Spleen (tissue), 7 donors: ENCODE results near the gene GALNTL6.

Experiments used
- POLR2A ChIP-seq, 3 donors: fragments of 450-650 bp; IDR thresholded peaks; one replicate each; pipeline ENCODE4 v1.5.1; 2017; ENCODE audit warnings: antibody characterized with exemption in 3 of 3, mild to moderate bottlenecking in 1 of 3
- POLR2AphosphoS5 ChIP-seq, 3 donors: sonication (generic); formaldehyde crosslinking; IDR thresholded peaks; one replicate each; pipeline ENCODE4 v1.5.1; 2017; ENCODE audit warnings: antibody characterized with exemption in 3 of 3
- TF ChIP-seq, protein P1 (sequence below), 11 experiments: fragments of 200-600 bp in 7 of 11; fragments of 450-650 bp in 4 of 11; sonication (generic) in 4 of 11; IDR thresholded peaks in 8 of 11; conservative IDR thresholded peaks in 3 of 11; 1 replicate in 7 of 11; 2 replicates in 4 of 11; pipeline versions ENCODE4 v1.4.0 to v1.8.0; 2016 to 2021; ENCODE audit warnings: antibody characterized with exemption in 11 of 11, inconsistent platforms in 4 of 11, mild to moderate bottlenecking in 1 of 11
- donor health status: DM: no; HTN: no; CAD: no; lungs with moderate emphysema.
- donor health status: DM: no; HTN: no; CAD: no.
- donor health status: DM: no; HTN: no; CAD: no.

DNA sequence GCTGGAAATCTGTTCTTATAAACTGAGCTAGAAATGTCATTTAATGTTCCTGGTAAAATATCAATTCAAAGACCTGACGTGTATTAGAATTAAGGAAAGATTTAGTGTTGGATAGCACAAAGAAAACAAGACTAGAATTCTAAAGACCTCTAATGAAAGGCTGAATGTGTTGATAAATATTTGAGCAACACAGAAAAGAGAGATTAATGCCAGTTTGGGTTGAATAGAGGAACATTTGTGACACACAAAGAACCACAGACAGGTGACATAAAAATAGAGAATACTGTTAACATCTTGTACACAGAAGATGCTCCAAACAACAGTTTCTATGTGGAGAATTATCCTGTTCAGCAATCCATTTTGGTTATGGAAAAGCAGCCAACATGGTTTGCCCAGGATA lies 1133.3 kb downstream of the GALNTL6 start:
- TF ChIP-seq, protein P1, sequence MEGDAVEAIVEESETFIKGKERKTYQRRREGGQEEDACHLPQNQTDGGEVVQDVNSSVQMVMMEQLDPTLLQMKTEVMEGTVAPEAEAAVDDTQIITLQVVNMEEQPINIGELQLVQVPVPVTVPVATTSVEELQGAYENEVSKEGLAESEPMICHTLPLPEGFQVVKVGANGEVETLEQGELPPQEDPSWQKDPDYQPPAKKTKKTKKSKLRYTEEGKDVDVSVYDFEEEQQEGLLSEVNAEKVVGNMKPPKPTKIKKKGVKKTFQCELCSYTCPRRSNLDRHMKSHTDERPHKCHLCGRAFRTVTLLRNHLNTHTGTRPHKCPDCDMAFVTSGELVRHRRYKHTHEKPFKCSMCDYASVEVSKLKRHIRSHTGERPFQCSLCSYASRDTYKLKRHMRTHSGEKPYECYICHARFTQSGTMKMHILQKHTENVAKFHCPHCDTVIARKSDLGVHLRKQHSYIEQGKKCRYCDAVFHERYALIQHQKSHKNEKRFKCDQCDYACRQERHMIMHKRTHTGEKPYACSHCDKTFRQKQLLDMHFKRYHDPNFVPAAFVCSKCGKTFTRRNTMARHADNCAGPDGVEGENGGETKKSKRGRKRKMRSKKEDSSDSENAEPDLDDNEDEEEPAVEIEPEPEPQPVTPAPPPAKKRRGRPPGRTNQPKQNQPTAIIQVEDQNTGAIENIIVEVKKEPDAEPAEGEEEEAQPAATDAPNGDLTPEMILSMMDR (IDR thresholded peaks at IDR 0.05 in 8 of 11, conservative IDR thresholded peaks at IDR 0.05 in 3 of 11): no peak
- TF ChIP-seq POLR2A (IDR thresholded peaks at IDR 0.05) (no peak), POLR2AphosphoS5 (IDR thresholded peaks at IDR 0.05) (no peak)
